Tibial artery (tissue), 4 donors: ENCODE measurements around the gene CD44.

ENCODE experiments used
- DNase-seq, 2 donors: peaks; one replicate each; pipeline ENCODE4 v3.0.0-alpha.2; 2019
- H3K27ac ChIP-seq, 2 donors: fragments of 200-600 bp; sonication (generic) in 1 of 2; 1 replicate in 1 of 2; 2 replicates in 1 of 2; pipeline ENCODE4 v1.5.1; 2018 to 2019; ENCODE audit warnings: mild to moderate bottlenecking in 1 of 2
- H3K27me3 ChIP-seq, 2 donors: fragments of 200-600 bp; sonication (generic) in 1 of 2; one replicate each; pipeline versions ENCODE4 v1.5.1 to v1.6.0; 2016 to 2019
- H3K36me3 ChIP-seq, 3 donors: fragments of 200-600 bp; sonication (generic) in 2 of 3; one replicate each; pipeline ENCODE4 v1.5.1; 2016 to 2019; ENCODE audit warnings: mild to moderate bottlenecking in 2 of 3
- H3K4me1 ChIP-seq, 4 donors: fragments of 200-600 bp; sonication (generic) in 2 of 4; 1 replicate in 3 of 4; 2 replicates in 1 of 4; pipeline ENCODE4 v1.5.1; 2016 to 2019
- H3K4me3 ChIP-seq, 2 donors: fragments of 200-600 bp; sonication (generic) in 1 of 2; 1 replicate in 1 of 2; 2 replicates in 1 of 2; pipeline ENCODE4 v1.5.1; 2018 to 2019; ENCODE audit warnings: mild to moderate bottlenecking in 2 of 2
- H3K9me3 ChIP-seq, 3 donors: fragments of 200-600 bp; sonication (generic) in 1 of 3; one replicate each; pipeline ENCODE4 v1.5.1; 2016 to 2019
- CTCF ChIP-seq, 2 experiments: fragments of 200-600 bp in 1 of 2; fragments of 450-650 bp in 1 of 2; IDR thresholded peaks; one replicate each; pipeline ENCODE4 v1.5.1; 2017 to 2019; ENCODE audit warnings: antibody characterized with exemption in 2 of 2, mild to moderate bottlenecking in 1 of 2, moderate library complexity in 1 of 2
- intact Hi-C: fragments of 100-400 bp; cut with DNase I; formaldehyde crosslinking; loops from one replicate; pipeline ENCODE4 v1.15.0; 2023; ENCODE audit warnings: low total_unique reads

CD44 gene

GRCh38 chr11:35204614-35205013 is 65.6 kb downstream of the CD44 start:
- peaks cover 0 to 10% (median 0%) of the 10 kb centered on the region in 4 donors for H3K4me1 ChIP-seq
- no peaks in the 10 kb centered on the region for H3K27me3 ChIP-seq
- no peak for TF ChIP-seq CTCF (IDR thresholded peaks at IDR 0.05)
- H3K4me3 ChIP-seq, result no peak overlapping the region
- intact Hi-C loops, result no loop called here
- H3K36me3 ChIP-seq, result peaks cover 32 to 47% (median 38%) of the 10 kb centered on the region in 3 donors
- no peaks in the 10 kb centered on the region for H3K9me3 ChIP-seq
- no peak overlapping the region for H3K27ac ChIP-seq
- DNase-seq, result no peak

DNA sequence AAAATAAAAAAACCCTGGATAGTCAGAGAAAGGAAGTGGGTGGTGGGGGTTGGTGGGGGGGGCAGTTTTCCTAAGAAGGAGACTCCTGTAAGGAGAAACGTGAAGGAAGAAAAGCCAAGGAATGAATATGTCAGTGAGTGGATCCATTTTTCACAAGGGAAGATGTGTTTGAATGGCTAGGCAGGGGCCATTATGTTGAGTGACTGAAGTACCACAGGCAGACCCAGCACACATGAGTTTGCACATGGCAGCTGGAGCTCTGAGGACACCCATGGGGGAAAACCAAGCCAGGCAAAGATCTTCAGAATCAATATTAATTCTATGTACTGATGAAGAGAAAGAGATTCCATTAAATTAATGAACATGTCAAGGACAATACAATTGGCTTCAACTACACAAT is 67.6 kb downstream of the CD44 start:
- H3K4me1 ChIP-seq, result peaks cover 0 to 10% (median 0%) of the 10 kb centered on the region in 4 donors
- no peak for TF ChIP-seq CTCF (IDR thresholded peaks at IDR 0.05)
- H3K36me3 ChIP-seq, result peaks cover 32 to 50% (median 37%) of the 10 kb centered on the region in 3 donors

GRCh38 chr11:35207471-35208403 is 68.8 kb downstream of the CD44 start:
- intact Hi-C loops, result no loop called here
- no peak overlapping the region for H3K27ac ChIP-seq
- no peak for DNase-seq
- H3K27me3 ChIP-seq, result no peaks in the 10 kb centered on the region
- H3K9me3 ChIP-seq, result peaks cover 0 to 4% (median 0%) of the 10 kb centered on the region in 3 donors
- H3K36me3 ChIP-seq, result peaks cover 32 to 50% (median 37%) of the 10 kb centered on the region in 3 donors
- TF ChIP-seq CTCF (IDR thresholded peaks at IDR 0.05), result no peak
- H3K4me3 ChIP-seq, result no peak overlapping the region
- H3K4me1 ChIP-seq, result peaks cover 0 to 17% (median 2%) of the 10 kb centered on the region in 4 donors

More for the DNA sequence above, 67.6 kb downstream of the CD44 start:
- peaks cover 0 to 4% (median 0%) of the 10 kb centered on the region in 3 donors for H3K9me3 ChIP-seq
- no peak overlapping the region for H3K4me3 ChIP-seq
- intact Hi-C loops, result no loop called here
- no peak overlapping the region for H3K27ac ChIP-seq
- H3K27me3 ChIP-seq, result no peaks in the 10 kb centered on the region
- DNase-seq, result no peak

DNA sequence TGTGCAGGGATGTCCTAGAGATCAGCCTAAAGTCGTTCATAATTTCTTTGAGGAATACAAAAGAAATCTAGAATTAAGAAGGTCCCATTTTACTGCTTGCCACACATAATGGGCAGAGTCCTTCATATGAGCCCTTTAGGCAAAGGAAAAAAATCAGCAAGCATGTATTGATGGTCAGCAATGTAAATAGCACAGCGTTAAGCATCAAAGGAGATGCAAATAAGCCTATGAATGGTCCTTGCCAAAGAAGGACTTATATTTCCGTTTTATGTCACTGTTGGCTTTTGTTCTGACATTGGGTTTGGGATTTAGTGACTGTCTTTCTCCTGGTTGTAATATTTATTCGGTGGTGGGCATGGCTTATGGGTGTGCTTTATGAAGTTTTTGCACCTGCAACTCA is 69.8 kb downstream of the CD44 start:
- no peak for TF ChIP-seq CTCF (IDR thresholded peaks at IDR 0.05)
- H3K9me3 ChIP-seq, result peaks cover 0 to 4% (median 0%) of the 10 kb centered on the region in 3 donors
- DNase-seq, result no peak
- no peak overlapping the region for H3K4me3 ChIP-seq
- intact Hi-C loops, result no loop called here
- peaks cover 0 to 25% (median 2%) of the 10 kb centered on the region in 4 donors for H3K4me1 ChIP-seq
- H3K27me3 ChIP-seq, result no peaks in the 10 kb centered on the region
- peaks cover 32 to 50% (median 37%) of the 10 kb centered on the region in 3 donors for H3K36me3 ChIP-seq
- no peak overlapping the region for H3K27ac ChIP-seq

DNA sequence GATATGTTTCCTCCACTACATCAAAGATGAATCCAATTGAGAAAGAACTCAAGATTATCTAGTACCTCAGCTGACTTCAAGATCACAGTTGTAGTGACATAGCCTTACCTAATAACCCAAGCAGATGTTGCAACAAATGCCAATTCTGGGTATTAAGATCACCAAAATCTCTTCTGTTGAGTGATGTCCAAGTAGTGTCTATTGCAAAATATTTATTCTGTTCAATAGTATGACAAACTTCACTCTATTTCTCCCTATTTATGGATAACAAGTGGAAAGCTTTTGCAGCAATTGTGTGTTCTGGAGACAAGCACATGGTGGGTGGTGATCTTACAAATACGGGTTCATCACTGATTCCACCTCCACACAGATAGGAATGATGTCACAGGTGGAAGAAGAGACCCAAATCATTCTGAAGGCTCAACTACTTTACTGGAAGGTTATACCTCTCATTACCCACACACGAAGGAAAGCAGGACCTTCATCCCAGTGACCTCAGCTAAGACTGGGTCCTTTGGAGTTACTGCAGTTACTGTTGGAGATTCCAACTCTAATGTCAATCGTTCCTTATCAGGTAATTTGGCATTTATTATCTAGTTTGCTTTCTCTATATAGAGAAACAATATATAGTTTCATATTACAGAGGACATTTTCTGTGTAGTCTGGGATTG is 72.0 kb downstream of the CD44 start:
- H3K4me1 ChIP-seq, result peaks cover 0 to 39% (median 6%) of the 10 kb centered on the region in 4 donors
- H3K4me3 ChIP-seq, result no peak overlapping the region
- peaks cover 20 to 47% (median 31%) of the 10 kb centered on the region in 3 donors for H3K36me3 ChIP-seq
- DNase-seq, result no peak
- intact Hi-C loops, result no loop called here
- no peaks in the 10 kb centered on the region for H3K27me3 ChIP-seq
- no peak overlapping the region for H3K27ac ChIP-seq
- no peak for TF ChIP-seq CTCF (IDR thresholded peaks at IDR 0.05)
- H3K9me3 ChIP-seq, result peaks cover 0 to 4% (median 0%) of the 10 kb centered on the region in 3 donors
